Endodermal cell (in vitro differentiated cells): ENCODE results near the gene HOXA9. TPM values are rescaled to one million over a fixed set of nuclear protein-coding genes. Genes with fewer than 3 reads are reported as not detected.

Source experiments
- DNase-seq: peaks from one replicate; pipeline ENCODE4 v3.0.0-alpha.2; 2017
- H3K27ac ChIP-seq: 2 replicates; pipeline ENCODE4 v1.5.1; 2013; ENCODE audit warnings: mild to moderate bottlenecking, low read depth, low read length, moderate library complexity
- H3K27me3 ChIP-seq: 2 replicates; pipeline ENCODE4 v1.6.1; 2013; ENCODE audit warnings: mild to moderate bottlenecking, low read length, moderate library complexity; ENCODE audit not compliant: insufficient read depth, control insufficient read depth, poor library complexity, severe bottlenecking
- H3K36me3 ChIP-seq: 2 replicates; pipeline ENCODE4 v1.7.0; 2013; ENCODE audit warnings: mild to moderate bottlenecking, low read length, moderate library complexity; ENCODE audit not compliant: control insufficient read depth, insufficient read depth
- H3K4me1 ChIP-seq: one replicate; pipeline ENCODE4 v1.7.0; 2013; ENCODE audit warnings: low read length; ENCODE audit not compliant: control insufficient read depth, insufficient read depth
- H3K4me3 ChIP-seq: 2 replicates; pipeline ENCODE4 v1.5.1; 2013; ENCODE audit warnings: mild to moderate bottlenecking, low read length, moderate library complexity
- H3K9ac ChIP-seq: 2 replicates; pipeline ENCODE4 v1.6.1; 2013; ENCODE audit warnings: mild to moderate bottlenecking, low read length, moderate library complexity; ENCODE audit not compliant: poor library complexity, severe bottlenecking; ENCODE audit errors: extremely low read depth
- H3K9me3 ChIP-seq: 2 replicates; pipeline ENCODE4 v1.6.1; 2013; ENCODE audit warnings: mild to moderate bottlenecking, low read length, moderate library complexity; ENCODE audit not compliant: control insufficient read depth
- H3K27ac Mint-ChIP-seq: 2 replicates; pipeline ENCODE4 v1.8.0; 2020; ENCODE audit warnings: mixed read lengths
- H3K27me3 Mint-ChIP-seq: 2 replicates; pipeline ENCODE4 v1.8.0; 2021; ENCODE audit warnings: mild to moderate bottlenecking, mixed read lengths; ENCODE audit not compliant: insufficient read depth
- H3K36me3 Mint-ChIP-seq: 2 replicates; pipeline ENCODE4 v1.8.0; 2020; ENCODE audit warnings: low read depth, mixed read lengths
- H3K4me1 Mint-ChIP-seq: 2 replicates; pipeline ENCODE4 v1.8.0; 2020; ENCODE audit warnings: mixed read lengths
- H3K4me3 Mint-ChIP-seq: 2 replicates; pipeline ENCODE4 v1.8.0; 2020; ENCODE audit warnings: mild to moderate bottlenecking, moderate library complexity, mixed read lengths
- H3K9me3 Mint-ChIP-seq: 2 replicates; pipeline ENCODE4 v1.8.0; 2020; ENCODE audit warnings: mild to moderate bottlenecking, mixed read lengths
- WGBS, 2 experiments: methylation state at CpG; one replicate each; pipeline versions ENCODE4 v1.1.5 to v1.1.7; 2013; ENCODE audit warnings: missing lambda C conversion rate in 2 of 2, mixed read lengths in 1 of 2; ENCODE audit not compliant: insufficient coverage in 1 of 2, insufficient read length in 1 of 2; 5-methylcytosine and 5-hydroxymethylcytosine counted together
- total RNA-seq, 2 donors: library from RNA; stranded (reverse); fragmentation: NEBNext Ultra II Directional in 1 of 2; extraction: Animal tissue kit (Norgen Biotek cat#: 25700) in 1 of 2; gene quantifications; 2 replicates in 1 of 2; 3 replicates in 1 of 2; pipeline ENCODE4 v1.2.1, GENCODE V29; 2021
- TF ChIP-seq, protein P1 (sequence below): fragments of 200-600 bp; sonication (generic); conservative IDR thresholded peaks from 2 replicates; pipeline ENCODE4 v1.5.0; 2021; ENCODE audit warnings: antibody characterized with exemption, mild to moderate bottlenecking

HOXA9 gene
- total RNA-seq, 2 donors from 2014 or later, result not detected

DNA sequence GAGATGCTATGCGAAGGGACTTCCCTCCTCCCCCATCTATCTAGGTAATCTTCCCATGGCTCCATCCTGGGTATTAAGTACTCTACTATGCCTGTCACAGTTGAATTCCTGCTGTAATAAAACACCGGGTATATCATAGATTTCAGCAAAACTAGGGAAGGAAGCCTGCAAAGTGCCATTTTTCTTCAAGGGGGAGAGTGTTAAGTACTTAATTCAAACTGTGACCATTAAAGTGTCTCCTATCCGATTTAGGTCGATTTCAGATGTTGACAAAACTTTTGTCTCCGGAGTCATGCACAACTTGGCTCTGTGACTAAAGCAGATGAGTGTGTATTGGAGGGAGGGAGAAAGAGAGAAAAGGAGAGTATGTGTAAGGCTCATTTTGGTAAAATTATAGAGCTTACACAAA, 39.3 kb downstream of the HOXA9 start:
- TF ChIP-seq, protein P1, sequence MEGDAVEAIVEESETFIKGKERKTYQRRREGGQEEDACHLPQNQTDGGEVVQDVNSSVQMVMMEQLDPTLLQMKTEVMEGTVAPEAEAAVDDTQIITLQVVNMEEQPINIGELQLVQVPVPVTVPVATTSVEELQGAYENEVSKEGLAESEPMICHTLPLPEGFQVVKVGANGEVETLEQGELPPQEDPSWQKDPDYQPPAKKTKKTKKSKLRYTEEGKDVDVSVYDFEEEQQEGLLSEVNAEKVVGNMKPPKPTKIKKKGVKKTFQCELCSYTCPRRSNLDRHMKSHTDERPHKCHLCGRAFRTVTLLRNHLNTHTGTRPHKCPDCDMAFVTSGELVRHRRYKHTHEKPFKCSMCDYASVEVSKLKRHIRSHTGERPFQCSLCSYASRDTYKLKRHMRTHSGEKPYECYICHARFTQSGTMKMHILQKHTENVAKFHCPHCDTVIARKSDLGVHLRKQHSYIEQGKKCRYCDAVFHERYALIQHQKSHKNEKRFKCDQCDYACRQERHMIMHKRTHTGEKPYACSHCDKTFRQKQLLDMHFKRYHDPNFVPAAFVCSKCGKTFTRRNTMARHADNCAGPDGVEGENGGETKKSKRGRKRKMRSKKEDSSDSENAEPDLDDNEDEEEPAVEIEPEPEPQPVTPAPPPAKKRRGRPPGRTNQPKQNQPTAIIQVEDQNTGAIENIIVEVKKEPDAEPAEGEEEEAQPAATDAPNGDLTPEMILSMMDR, result no peak
- Histone ChIP-seq H3K36me3 (no peaks in the 10 kb centered on the region), H3K4me1 (no peaks in the 10 kb centered on the region), H3K27me3 (peaks cover 99% of the 10 kb centered on the region), H3K27ac (no peak overlapping the region), H3K4me3 (no peak overlapping the region), H3K9me3 (peaks cover 17% of the 10 kb centered on the region), H3K9ac (no peak overlapping the region)
- Mint-ChIP-seq H3K27me3 (peaks cover 97% of the 10 kb centered on the region), H3K4me3 (no peak overlapping the region), H3K27ac (no peak overlapping the region), H3K4me1 (peaks cover 4% of the 10 kb centered on the region), H3K36me3 (no peaks in the 10 kb centered on the region), H3K9me3 (no peaks in the 10 kb centered on the region)
- WGBS, 2 experiments, result 5 to 8% methylated on average over 4 to 5 of the region's 5 CpGs
- peak; percentile 27 for DNase-seq

DNA sequence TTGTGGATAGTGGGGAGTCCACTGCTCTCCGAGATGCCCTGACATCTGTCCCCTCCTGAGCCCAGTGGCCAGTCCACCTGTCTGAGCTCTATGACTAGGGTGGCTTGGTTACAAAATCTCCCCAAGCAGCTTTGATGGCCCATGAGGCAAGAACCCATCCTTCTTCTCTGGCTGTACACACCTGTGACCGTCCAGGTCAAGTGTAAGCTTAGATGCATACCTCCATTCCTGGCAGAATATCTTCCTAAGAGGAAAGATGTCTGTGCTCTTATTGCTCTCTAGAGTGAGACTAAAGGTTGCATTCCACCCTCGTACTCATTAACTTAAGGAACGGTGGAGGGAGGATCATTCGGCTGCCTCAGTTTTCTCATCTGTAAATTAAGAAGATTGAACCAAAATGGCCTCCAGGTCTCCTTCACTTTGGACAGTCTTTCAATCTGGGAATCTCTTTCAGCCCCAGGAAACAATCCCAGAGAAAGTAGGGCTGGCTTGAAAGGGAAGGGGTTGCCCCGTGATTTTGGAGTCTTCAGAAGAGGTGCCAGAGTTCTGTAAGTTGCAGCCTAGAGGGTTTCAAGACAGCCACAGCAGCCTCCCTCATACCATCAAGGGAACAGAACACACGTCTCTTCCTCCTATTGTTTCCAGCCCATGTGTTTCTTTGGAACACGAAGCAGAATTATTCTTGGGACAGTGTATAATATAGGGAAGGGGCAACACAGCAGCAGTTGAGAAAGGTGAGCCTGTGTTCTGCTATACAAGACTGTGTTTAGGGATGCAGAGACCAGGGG, 40.2 kb downstream of the HOXA9 start:
- H3K27me3 ChIP-seq, result peaks cover 100% of the 10 kb centered on the region
- DNase-seq, result no peak
- WGBS, 2 experiments, result 29 to 34% methylated on average over 3 to 8 of the region's 8 CpGs
- Mint-ChIP-seq H3K27ac (no peak overlapping the region), H3K4me3 (no peak overlapping the region), H3K36me3 (no peaks in the 10 kb centered on the region), H3K9me3 (no peaks in the 10 kb centered on the region), H3K27me3 (peaks cover 99% of the 10 kb centered on the region), H3K4me1 (peaks cover 4% of the 10 kb centered on the region)
- no peak overlapping the region for H3K9ac ChIP-seq
- TF ChIP-seq, protein P1, result no peak
- no peak overlapping the region for H3K4me3 ChIP-seq
- H3K4me1 ChIP-seq, result no peaks in the 10 kb centered on the region
- H3K9me3 ChIP-seq, result peaks cover 17% of the 10 kb centered on the region
- no peaks in the 10 kb centered on the region for H3K36me3 ChIP-seq
- H3K27ac ChIP-seq, result no peak overlapping the region

DNA sequence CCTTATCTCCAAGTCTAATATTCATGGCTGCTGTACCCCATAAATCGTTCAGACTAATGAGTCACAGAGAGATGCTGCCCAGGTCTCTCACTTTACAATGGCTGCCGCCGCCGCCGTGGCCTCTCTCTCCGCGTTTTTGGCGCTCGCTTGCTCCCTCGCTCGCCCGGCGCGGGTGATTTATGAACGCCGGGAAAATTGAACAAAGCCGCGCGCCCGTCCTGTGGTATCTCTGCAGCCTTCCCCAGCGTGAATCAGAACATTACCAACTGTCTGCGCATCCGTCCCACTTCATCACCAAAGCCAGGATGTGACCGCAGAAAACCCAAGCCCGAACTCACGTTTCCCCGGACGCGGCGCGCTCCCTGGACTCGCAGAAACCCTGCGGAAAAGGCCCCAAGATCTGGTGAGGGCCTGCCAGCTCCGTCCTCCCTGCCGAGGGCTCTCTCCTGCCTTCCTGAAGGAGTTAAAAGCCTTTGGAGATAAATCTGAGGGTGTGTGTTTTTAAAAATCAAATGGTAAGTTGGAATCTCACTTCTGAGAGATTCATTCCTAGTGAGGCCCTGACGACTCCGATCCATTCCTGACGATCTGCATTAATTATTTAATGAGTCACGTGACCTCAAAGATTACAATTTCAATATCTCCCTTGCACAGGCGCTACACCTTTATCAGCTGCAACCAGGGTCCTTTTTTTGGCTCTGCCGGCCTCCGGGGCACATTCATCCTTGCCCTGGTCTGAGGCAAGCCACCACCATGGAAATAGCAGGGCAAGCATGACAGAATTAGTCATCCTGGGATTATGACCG, 41.0 kb downstream of the HOXA9 start:
- Mint-ChIP-seq H3K4me1 (peaks cover 4% of the 10 kb centered on the region), H3K4me3 (no peak overlapping the region), H3K9me3 (no peaks in the 10 kb centered on the region), H3K27me3 (peaks cover 100% of the 10 kb centered on the region), H3K36me3 (no peaks in the 10 kb centered on the region), H3K27ac (no peak overlapping the region)
- WGBS, 2 experiments, result 2 to 4% methylated on average over 25 to 43 of the region's 43 CpGs
- Histone ChIP-seq H3K27me3 (peaks cover 100% of the 10 kb centered on the region), H3K27ac (no peak overlapping the region), H3K9me3 (peaks cover 17% of the 10 kb centered on the region), H3K36me3 (no peaks in the 10 kb centered on the region), H3K4me1 (no peaks in the 10 kb centered on the region), H3K9ac (no peak overlapping the region), H3K4me3 (no peak overlapping the region)
- TF ChIP-seq, protein P1, result no peak
- peak; percentile 38 for DNase-seq
